ENCODE data around the gene PON3.

The PON3 gene

DNA sequence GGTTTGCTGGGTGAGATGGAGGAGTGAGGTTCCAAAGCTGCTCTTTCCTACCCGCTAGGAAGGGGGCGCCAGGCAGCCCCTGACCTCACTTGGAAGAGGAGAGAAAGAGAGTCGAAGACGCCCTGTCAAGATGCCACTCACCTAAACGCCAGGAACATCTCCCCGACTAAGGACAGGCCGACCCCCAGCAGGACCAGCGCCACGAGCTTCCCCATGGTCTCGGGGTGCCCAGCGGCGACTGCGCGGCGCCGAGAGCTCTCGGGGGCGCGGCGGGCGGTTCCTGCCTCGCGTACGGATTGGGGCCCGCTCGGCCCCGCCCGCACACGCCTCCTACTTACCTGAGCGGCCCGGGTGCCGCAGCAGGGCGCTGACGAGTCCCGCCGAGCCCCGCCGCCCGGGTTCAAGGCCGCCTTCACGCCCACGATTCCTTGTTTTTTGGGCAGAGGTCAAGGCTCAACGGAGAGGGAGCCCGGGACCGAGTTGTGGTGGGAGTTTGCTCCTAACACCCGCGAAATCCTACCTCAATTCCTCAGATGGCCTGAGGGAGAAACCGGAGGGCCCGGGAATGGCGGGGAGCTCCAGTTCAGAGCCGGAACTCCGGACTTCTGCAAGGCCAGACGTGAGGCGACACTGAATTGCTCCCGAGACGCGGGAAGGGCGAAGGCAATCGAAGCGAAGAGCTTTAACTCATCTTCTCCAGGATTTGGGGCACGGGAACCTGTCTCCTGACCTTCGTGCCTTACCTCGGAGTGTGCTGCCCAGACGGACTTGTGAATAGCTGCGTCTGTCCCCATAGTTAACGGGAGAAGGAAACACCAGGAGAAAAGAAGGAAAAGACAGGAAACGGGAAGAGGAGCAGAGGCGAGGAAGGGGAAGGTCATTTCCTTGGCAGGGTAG is at the start of gene PON3:
Gene PON3 (minus strand): TSS at position 240 of the 897 bp plus-strand sequence. CDS start 25 bp downstream, at position 215.
- no peak for DNase-seq

DNA sequence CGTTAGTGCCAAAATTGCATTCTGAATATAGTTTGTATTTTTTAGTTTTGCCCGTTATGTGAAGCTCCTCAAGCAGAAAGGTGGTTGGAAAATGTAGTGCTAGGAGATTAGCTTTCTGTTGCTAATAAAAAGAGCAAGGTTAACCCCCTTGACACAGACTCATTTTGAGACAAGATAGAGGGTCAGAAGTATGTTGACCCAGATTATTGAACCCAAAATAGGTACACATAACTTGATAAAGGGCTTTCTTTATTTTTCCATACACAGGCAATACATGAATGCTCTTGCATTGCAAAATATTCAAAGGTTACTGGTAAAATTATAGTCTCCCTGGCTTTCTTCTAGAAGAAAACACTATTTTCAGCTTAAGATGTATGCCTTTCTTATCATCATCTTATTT is 48.6 kb upstream of the PON3 start:
- no peak for DNase-seq

DNA sequence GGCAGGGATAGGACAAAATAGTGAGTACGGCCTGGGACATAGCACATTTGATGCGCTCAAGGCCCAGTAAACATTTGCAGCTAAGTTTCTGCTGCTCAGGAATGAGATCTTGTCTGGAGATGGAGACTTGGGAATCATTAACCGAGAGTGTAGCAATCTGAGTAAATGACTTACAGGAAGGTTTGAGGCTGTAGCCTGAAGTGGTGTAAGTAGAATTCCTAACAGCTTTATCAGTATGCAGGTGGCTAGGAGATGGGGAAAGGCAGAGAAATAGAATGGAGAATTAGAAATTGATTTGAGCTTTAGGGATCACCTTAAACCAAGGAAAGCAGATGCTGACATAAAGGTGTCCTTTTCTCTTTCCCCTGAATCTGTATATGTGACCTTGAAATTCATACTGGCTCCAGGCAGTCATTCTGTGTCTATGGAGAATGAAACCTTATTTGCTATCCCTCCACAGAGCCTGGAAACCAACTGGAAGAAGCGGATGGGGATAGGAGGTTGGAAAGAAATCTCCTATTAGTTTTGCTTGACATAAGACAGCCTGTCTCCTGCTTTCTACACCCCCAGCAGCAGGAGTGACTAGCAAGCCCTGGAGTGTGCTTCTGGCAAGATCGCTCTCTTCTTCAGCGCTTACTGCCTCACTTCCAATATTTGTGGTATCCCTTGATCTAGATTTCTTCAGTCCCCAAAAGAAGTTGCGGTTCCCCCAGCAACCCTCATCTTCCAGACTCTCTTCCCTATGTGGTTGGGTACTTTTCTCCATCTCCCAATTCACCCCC is 45.1 kb upstream of the PON3 start:
- DNase-seq, result no peak

DNA sequence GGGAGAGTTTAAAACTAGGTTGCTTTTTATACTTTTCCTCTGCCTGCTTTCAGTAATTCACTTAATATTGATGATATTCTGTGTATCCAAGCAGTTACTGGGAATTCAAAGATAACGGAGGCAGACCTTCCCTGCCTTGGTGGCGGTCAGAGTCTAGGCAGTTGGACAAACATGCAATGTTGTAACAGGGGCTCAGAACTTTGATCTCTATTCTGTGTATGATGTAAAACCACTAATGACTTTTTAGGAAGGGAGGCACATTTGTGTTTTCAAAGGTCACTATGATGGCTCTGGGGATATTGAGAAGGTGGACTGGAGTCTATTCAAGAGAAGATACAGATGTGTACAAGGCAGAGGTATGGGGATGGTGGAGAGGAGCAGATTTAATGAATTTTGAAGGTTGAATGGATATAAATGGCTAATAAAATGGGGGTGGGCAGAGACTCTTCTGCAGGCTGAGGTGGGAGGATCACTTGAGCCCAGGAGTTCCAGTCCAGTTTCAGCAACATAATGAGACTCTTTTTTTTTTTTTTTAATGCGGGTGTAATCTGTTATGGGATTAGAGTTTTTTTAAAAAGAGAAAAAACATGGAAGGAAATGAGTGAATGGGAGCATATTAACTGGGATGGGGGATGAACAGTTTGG is 44.3 kb upstream of the PON3 start:
- DNase-seq, result no peak

DNA sequence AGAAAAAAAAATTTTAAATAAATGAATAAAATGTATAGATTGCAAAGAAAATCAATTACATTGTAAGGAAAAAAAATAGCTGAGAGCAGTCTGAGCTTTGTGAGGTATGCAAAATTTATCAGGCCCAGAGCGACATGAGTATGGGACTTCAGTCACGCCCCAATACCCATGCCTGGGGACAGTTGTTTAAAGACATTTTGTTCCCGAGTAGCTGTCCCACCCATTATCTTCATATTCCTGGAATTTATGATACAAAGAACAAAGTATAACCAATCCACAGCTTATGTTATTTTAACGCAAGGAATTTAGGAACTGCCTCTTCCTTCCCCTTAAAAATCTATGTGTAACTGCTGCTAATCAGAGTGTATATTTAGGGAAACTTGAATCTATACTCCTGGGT is 40.2 kb upstream of the PON3 start:
- DNase-seq, result no peak

DNA sequence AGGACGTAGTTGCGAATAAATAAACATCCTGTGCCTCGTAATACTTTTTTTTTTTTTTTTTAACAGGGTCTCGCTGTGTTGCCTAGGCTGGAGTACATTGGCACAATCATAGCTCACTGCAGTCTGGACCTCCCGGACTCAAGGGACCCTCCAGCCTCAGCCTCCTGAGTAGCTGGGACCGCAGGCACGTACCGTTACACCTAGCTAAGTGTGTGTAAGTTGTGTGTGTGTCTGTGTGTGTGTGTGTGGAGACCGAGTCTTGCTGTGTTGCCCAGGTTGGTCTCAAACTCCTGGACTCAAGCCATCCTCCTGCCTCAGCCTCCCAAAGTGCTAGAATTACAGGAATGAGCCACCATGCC is 39.2 kb upstream of the PON3 start:
- DNase-seq, result no peak

DNA sequence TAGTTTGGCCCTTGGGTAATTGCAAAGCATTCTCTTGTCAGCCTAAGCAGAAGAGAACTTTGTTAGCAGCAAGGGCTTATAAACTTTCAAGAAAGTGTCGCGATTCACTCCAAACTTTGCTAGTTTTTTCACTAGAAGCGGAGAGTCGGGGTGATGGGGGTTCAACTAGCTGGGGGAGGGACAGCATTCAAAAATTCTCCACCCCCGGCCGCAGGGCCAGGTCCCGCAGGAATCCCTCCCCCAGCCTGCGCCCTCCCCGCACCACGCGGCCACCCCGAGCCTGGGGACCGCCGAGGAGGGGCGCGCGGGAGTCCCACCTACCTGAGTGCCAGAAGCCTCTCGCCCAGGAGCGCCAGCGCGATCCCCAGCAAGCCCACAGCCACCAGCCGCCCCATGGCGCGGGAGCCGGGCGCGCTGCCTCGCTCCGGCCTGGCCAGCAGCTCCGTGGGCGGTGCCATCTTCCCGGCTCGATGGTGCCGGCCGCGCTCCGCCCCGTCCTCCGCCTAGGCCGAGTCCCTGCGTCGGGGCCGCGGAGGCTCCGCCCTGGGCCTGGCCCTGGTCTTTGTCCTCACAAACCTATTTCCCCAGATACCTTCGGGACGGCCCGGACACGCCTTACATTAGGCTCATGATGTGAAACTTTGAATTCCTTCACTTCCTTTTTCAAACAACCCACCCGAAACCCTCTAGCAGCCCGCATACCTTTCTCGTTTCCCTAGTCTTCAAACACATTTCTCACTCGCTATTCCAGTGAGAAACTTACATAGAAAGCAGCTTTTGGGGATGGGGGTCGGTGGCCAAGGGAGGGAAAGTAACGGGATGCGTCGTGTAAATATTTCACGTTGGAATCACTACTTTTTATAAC is 38.6 kb upstream of the PON3 start, which contains the start of gene PON2:
Gene PON2 (minus strand): TSS at position 472 of the 865 bp plus-strand sequence. CDS start 77 bp downstream, at position 395.
- DNase-seq, result peak; percentile 19

DNA sequence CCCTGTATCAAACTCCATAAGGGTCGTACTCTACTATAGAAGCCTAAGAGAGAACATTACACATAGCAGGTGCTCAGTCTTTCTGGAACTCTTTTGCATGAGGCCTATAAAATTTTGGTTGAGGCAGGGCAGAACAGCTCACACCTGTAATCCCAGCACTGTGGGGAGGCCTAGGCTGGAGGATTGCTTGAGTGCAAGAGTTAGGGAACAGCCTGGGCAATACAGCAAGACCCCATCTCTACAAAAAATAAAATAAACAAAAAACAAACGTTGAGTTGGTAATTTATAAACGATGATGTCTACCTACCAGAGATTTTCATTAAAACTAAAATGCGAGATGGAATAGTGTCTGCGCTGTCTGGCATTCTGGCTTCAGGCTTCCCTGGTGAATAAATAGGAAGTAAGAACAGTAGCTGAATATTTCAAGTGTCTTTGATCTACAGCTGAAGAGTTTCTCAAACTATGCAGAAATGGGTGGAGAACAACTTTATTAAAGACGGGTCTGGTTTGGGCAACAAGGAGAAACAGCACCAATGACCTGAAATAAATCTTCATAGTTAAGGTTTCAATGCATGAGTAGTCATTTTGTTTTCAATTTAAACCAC is 37.9 kb upstream of the PON3 start:
- DNase-seq, result no peak

DNA sequence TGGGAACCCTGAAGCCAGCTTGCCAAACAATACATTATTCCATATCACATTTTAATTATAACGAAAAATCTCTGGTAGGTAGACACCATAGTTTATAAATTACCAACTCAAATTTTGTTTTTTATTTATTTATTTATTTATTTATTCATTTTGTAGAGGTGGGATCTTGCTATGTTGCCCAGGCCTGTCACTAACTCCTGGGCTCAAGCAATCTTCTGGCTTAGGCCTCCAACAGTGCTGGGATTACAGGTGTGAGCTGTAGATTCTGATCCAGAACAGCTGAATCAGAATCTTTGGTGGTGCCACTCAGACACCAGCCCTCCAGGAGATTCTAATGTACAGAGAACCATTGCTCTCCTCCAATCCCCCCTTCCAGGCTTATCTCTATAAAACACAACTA is 37.0 kb upstream of the PON3 start:
- DNase-seq, result no peak

DNA sequence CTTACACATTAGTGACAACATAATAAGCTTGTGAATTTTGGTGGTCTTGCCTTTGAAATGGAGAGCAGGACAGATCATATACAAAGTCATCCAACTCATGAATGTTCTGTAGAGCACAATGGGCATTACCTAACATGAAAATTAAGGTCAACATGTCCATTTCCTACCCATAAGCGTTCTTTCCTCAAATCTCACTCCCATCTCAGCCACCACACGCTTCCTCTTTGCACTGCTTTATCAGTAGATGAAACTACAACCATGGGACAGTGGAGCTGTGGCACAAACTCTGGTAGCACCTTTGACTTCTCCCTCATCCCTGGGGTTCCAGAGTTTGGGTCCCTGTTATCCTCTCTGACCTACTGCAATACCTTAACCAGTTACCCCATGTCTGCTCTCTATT is 36.4 kb upstream of the PON3 start:
- DNase-seq, result no peak

DNA sequence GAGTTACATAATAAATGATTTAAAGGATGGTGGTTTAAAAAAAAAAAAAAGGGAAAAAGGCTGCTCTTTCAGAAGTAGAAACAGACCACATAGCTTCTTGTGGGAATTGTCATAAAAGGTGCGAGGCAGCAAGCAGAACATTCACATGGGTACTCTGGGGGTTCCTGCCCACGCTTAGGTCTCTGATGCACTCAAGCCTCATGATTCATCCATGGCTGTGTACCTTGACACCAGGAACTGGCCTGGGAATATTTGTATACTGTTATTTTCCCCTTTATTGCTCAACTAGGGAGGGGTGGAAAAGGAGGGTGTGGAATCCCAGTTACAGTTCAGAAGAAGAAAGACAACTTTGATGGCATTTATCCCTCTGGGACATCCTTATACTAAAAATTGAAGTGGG is 34.7 kb upstream of the PON3 start:
- DNase-seq, result no peak

DNA sequence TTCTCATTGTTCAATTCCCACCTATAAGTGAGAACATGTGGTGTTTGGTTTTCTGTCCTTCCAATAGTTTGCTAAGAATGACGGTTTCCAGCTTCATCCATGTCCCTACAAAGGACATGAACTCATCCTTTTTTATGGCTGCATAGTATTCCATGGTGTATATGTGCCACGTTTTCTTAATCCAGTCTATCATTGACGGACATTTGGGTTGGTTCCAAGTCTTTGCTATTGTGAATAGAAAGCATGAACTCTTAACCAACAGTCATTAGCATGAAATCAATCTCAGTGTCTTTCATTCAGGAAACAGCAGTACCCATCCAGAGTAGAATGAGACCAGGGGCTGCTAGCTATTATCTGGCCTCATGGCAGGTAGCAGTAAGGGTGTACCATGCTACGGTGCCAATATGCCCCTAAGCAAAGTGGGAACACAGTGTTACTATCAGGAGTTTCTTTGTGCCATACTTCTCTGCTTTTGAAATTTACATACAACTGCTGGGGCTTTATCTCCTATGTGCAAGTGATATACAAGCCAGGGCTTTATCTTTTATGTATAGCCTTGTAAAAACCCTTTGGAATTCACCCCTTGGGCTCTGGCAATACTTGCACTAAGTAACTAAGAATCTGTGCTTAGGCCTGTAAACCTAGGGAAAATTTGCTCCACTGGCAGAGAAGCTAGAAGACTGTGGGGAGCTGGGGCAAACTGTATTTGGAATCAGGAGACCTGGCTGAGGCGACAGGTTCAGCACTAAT is 33.2 kb upstream of the PON3 start:
- DNase-seq, result no peak

DNA sequence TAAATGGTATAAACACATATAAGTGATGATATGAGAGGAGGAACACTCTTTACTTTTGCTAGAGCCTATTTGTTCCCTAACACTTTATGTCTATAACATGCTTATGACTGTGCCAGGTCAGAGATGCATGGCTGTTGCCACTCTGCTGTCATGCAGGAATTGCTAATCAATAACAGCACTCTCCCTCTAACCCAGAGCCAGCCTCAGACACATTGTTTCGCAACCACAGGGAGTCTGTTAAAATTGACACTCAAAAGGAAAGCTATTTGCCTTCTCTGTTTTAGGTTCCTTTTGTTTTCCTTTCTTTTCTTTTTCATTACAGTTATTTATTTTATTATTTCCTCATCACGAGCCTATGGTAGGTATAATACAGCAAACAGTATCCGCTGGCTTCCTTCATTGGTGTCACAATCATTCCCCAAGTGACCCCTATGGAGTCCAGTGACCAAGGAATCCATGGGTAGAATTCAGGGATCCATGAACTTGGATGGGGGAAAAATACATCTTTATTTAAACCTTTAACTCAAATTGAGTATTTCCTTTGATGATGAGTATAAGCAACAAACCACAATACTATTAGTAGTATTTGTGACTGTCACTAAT is 31.8 kb upstream of the PON3 start:
- no peak for DNase-seq

DNA sequence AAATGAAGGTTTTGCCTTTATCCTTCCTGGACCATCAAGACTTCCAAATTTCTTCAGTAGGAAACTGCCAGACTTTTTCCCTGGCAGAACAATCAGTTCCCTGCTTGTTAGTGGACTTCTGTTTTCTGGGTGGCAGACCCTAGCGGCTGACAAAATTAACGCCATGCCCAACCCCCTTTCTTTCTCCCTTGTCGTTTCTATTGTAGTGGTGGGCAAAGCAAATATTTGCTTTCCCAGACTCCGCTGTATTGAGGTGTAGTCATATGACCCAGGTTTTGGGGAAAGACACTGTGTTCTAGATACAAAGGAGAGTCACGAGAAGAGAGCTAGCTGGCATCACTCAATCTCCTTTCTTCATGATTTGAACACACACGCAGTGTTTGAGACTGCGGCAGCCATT is 31.0 kb upstream of the PON3 start:
- DNase-seq, result no peak

DNA sequence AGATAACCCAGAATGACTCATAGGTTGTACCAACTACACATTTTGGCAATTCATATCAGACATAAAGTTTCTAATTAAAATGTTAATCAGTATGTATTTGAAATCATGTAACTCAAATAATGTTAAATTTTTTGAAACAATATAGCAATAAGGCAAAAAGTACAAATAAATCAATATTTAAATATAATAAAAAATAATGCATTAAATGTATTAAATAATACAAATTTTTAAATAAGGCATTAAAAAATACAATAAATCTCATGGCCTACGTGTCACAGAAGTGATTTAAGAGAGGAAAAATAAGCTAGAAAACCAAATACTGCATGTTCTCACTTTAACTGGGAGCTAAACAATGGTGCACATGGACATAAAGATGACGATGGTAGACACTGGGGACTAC is 29.5 kb upstream of the PON3 start:
- no peak for DNase-seq

DNA sequence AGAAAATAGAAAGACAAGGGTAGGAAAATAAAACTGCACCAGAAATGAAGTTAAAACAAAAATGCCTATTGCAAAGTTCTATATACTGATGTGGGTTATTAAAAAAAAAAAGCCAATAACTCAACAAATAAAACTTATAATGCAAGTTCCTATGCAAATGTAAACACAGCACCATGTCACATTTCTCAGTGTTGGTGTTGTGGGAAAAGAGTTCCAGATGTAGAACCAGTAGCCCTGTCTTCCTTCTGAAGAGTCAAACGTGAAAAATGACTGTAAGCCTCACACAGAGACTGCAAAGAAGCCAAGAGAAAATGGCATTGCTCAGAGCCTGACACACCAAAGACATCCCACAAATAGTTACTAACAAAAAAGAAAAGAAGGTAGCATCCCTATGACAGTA is 28.5 kb upstream of the PON3 start:
- DNase-seq, result no peak

DNA sequence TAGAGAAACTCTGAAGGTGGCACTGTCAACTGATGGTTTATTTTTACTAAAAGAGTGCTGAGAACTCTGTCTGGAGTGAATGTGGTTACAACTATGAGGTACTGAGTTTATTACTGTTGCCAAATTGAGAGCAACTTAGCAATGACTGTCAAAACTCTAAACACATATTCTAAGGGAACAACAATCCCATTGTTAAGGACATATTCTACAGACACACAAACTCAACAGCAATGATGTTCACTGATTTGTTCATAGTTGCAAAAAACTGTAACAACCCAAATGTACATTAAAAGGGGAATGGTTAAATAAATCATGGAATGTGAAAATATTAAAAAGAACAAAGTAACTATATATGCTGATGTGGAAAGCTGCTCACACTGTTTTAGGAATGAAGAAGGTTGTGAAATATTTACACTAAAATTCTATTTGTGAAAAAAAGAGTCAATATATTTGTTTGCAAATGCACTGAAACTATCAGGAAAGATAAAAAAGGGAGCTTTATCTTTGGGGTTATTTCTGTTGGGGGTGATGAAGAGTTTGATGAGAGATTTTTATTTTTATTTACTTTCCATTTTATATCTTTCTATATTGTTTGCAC is 25.8 kb upstream of the PON3 start:
- no peak for DNase-seq

DNA sequence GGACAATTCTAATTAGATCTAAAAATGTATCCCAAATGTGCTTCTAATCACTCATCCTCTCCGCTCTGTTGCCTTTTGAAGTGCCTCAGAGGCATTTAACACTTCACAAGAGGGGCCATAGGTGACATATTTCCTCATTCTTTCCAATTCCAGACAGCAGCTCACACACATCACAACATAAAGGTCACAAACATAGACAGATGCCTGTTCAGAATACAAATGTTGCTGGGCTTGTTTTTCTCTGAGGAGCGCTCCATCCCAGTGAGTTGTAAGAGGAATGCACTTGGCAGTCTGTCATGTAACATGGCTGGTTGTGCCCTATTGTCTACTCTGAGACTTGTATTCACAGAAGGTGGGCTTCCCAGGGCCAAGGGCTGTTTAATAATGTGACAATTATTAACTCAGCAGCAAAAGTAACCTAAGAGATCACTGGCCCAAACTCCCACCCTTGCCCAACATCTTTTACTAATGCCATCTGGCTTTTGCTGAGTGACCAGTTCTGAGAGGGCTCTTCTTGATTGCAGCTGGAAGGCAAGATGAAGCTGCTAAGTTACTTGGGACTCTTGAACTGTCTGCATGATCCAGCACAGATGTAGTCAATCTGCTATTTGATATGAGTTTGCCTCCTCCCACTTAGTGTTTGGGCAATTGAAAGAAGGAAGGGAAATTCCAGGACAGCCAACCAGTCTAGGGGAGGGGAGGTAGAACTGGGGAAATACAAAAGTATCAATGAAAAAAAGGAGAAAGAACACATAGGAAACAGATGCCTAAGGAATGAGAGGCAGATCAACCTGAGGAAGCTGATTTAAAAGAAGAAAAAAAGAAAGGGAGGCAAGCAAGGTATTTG is 25.0 kb upstream of the PON3 start:
- no peak for DNase-seq

DNA sequence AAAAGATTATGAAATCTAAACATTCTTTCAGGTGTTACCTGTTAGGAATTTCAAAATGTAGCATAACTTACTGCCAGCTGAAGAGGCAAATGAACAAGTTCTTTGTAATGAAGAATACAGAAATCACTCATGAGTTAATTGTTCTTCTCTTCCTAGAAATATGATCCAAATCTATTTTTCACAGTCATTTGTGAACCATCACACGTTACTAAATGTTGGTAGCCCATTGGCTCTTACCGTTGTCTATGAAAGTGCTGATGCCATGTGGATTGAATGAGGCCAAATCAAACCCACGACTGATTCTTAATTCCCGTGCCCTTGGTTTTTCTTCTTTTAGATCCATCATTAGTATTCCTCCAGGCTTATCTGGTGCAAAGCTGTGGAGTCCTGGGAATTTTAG is 15.9 kb upstream of the PON3 start:
- DNase-seq, result no peak

DNA sequence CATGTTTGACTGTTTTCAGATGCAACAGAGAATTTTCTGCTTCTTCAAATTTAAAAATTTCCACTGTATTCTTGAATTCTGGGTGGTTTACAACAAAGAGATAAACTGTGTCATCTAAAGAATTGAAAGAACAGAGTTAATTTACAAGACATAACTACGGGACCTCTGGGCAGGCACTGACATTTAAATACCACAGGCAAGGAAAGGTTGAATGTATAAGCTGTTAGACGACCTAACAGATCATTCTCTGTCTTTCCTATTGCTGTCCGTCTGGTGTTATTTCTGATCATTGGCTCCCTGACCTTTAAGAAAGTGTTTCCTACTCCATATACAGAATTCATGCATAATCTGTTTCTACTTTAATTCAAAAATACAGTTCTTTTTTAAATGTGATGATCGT is 15.5 kb upstream of the PON3 start:
- no peak for DNase-seq
